ENCODE data around the gene VPS72. TPM values are rescaled to one million over a fixed set of nuclear protein-coding genes. Genes with fewer than 3 reads are reported as not detected.
"Not testable (repeated sequence)": the region's sequence is repeated elsewhere in the genome, so short reads cannot be mapped to it uniquely, and the experiment has no call there.

The VPS72 gene
- polyA plus RNA-seq (ENCODE audit: insufficient read length in 3 of 3): 10 to 100 TPM; 71.1 to 75.7 (median 73.5) TPM

- DNase-seq (ENCODE audit: low read depth in 3 of 3, low spot score in 2 of 3): peak; percentile 74 to 85 (median 76)
Observed at GRCh38 chr1:151189637-151190445, at the start of gene VPS72. Gene VPS72, minus strand, starts transcription at chr1:151190197. Its CDS starts 76 bp downstream, at chr1:151190121.

GRCh38 chr1:151238467-151238739 is 48.4 kb upstream of the VPS72 start:
- DNase-seq (ENCODE audit: low read depth in 3 of 3, low spot score in 2 of 3): no peak

GRCh38 chr1:151237678-151238466 is 47.9 kb upstream of the VPS72 start:
- DNase-seq (ENCODE audit: low read depth in 3 of 3, low spot score in 2 of 3): no peak

GRCh38 chr1:151235235-151235634 is 45.2 kb upstream of the VPS72 start:
- no peak for DNase-seq (ENCODE audit: low read depth in 3 of 3, low spot score in 2 of 3)

- DNase-seq (ENCODE audit: low read depth in 3 of 3, low spot score in 2 of 3): no peak
Observed at GRCh38 chr1:151222130-151222529, 32.1 kb upstream of the VPS72 start.

- DNase-seq (ENCODE audit: low read depth in 3 of 3, low spot score in 2 of 3): no peak
Observed at GRCh38 chr1:151221616-151222015, 31.6 kb upstream of the VPS72 start.

GRCh38 chr1:151213560-151213959 is 23.6 kb upstream of the VPS72 start:
- DNase-seq (ENCODE audit: low read depth in 3 of 3, low spot score in 2 of 3): no peak

- no peak for DNase-seq (ENCODE audit: low read depth in 3 of 3, low spot score in 2 of 3)
Observed at GRCh38 chr1:151211972-151212705, 22.1 kb upstream of the VPS72 start.

- DNase-seq (ENCODE audit: low read depth in 3 of 3, low spot score in 2 of 3): no peak
Observed at GRCh38 chr1:151210830-151211229, 20.8 kb upstream of the VPS72 start.

- not testable (repeated sequence) for DNase-seq (ENCODE audit: low read depth in 3 of 3, low spot score in 2 of 3)
Observed at GRCh38 chr1:151205381-151205965, 15.5 kb upstream of the VPS72 start.

GRCh38 chr1:151199873-151200581 is 10.0 kb upstream of the VPS72 start:
- DNase-seq (ENCODE audit: low read depth in 3 of 3, low spot score in 2 of 3): no peak

- peak; percentile 95 to 98 (median 96) for DNase-seq (ENCODE audit: low read depth in 3 of 3, low spot score in 2 of 3)
Observed at GRCh38 chr1:151198254-151199127, 8.5 kb upstream of the VPS72 start, which contains the start of gene PIP5K1A. Gene PIP5K1A, plus strand, starts transcription at chr1:151198552. Its CDS starts 445 bp downstream, at chr1:151198997.

GRCh38 chr1:151197863-151198253 is 7.9 kb upstream of the VPS72 start:
- DNase-seq (ENCODE audit: low read depth in 3 of 3, low spot score in 2 of 3): no peak

GRCh38 chr1:151196292-151196800 is 6.3 kb upstream of the VPS72 start:
- peak in 2 of 3 donors; percentile 63 to 77 for DNase-seq (ENCODE audit: low read depth in 3 of 3, low spot score in 2 of 3)

GRCh38 chr1:151194894-151195594 is 5.0 kb upstream of the VPS72 start:
- DNase-seq (ENCODE audit: low read depth in 3 of 3, low spot score in 2 of 3): not testable (repeated sequence)

GRCh38 chr1:151193856-151194255 is 3.9 kb upstream of the VPS72 start:
- no peak for DNase-seq (ENCODE audit: low read depth in 3 of 3, low spot score in 2 of 3)

- no peak for DNase-seq (ENCODE audit: low read depth in 3 of 3, low spot score in 2 of 3)
Observed at GRCh38 chr1:151193304-151193703, 3.3 kb upstream of the VPS72 start.

GRCh38 chr1:151192047-151192446 is 2.0 kb upstream of the VPS72 start:
- DNase-seq (ENCODE audit: low read depth in 3 of 3, low spot score in 2 of 3): no peak
